Measurements from ENCODE around the gene SYMPK.

Gene SYMPK

GRCh38 chr19:45766869-45767346 is 96.0 kb downstream of the SYMPK start:
- DNase-seq (ENCODE audit: low spot score): no peak

GRCh38 chr19:45766296-45766868 is 96.6 kb downstream of the SYMPK start:
- DNase-seq (ENCODE audit: low spot score): no peak

- DNase-seq (ENCODE audit: low spot score): no peak
Observed at GRCh38 chr19:45765702-45766295, 97.1 kb downstream of the SYMPK start.

Data from putamen (tissue), 1 donor.